OCI-LY7 (cell line): Measurements from ENCODE around the gene PRIM2. TPM values are rescaled to one million over a fixed set of nuclear protein-coding genes. Genes with fewer than 3 reads are reported as not detected.
A peak's percentile ranks its signal among the peaks of the same experiment; 100 is the strongest.
"Not testable (repeated sequence)": the region's sequence is repeated elsewhere in the genome, so short reads cannot be mapped to it uniquely, and the experiment has no call there.

ENCODE experiments used
- Bru-seq: library from RNA; stranded (reverse); fragments of 400-500 nt; gene quantifications from one replicate; lab custom pipeline; 2021; lab: Mats Ljungman, UMichigan
- BruChase-seq, 2 experiments: library from RNA; stranded (reverse); fragments of 400-500 nt; gene quantifications; one replicate each; lab custom pipeline; 2021; lab: Mats Ljungman, UMichigan
- BruUV-seq: library from RNA; stranded (reverse); fragments of 400-500 nt; replicated peaks from 2 replicates; lab custom pipeline; 2021; lab: Mats Ljungman, UMichigan
- CTCF ChIA-PET: fragments of 300-600 bp; sonication (Branson Sonifier 250); formaldehyde crosslinking; loops from one replicate; lab custom pipeline; 2022; ENCODE audit warnings: antibody characterized with exemption; ENCODE audit not compliant: unreplicated experiment; lab: Charles Lee
- POLR2A ChIA-PET: fragments of 300-600 bp; sonication (Branson Sonifier 250); formaldehyde crosslinking; loops from one replicate; lab custom pipeline; 2022; ENCODE audit warnings: antibody characterized with exemption; lab: Charles Lee
- DNase-seq: peaks from one replicate; pipeline ENCODE4 v3.0.0-alpha.2; 2015; ENCODE audit warnings: low spot score
- H2AFZ ChIP-seq: fragments of 200-600 bp; sonication (generic), shearing (Covaris generic); 2 replicates; pipeline ENCODE4 v1.6.1; 2014; ENCODE audit warnings: mild to moderate bottlenecking, antibody characterized with exemption, low read length, moderate library complexity
- H3K27ac ChIP-seq: fragments of 200-600 bp; sonication (generic); 2 replicates; pipeline ENCODE4 v1.5.1; 2014; ENCODE audit warnings: mixed run types, low read depth, mild to moderate bottlenecking, moderate library complexity, low read length, inconsistent platforms; ENCODE audit not compliant: poor library complexity, severe bottlenecking
- H3K36me3 ChIP-seq: fragments of 200-600 bp; sonication (generic); 2 replicates; pipeline ENCODE4 v1.6.1; 2014; ENCODE audit warnings: mild to moderate bottlenecking, antibody characterized with exemption, low read length, moderate library complexity, mixed read lengths; ENCODE audit not compliant: insufficient read depth
- H3K4me1 ChIP-seq: fragments of 200-600 bp; sonication (generic); 2 replicates; pipeline ENCODE4 v1.5.1; 2014; ENCODE audit warnings: mild to moderate bottlenecking, low read length; ENCODE audit not compliant: insufficient read depth, poor library complexity, severe bottlenecking
- H3K4me2 ChIP-seq: fragments of 200-600 bp; sonication (generic); 2 replicates; pipeline ENCODE4 v1.6.1; 2014; ENCODE audit warnings: mild to moderate bottlenecking, low read length
- H3K4me3 ChIP-seq: fragments of 200-600 bp; sonication (generic); 2 replicates; pipeline ENCODE4 v1.5.1; 2014; ENCODE audit warnings: mild to moderate bottlenecking, low read depth, low read length; ENCODE audit not compliant: poor library complexity, severe bottlenecking
- H3K79me2 ChIP-seq: fragments of 200-600 bp; sonication (generic); 2 replicates; pipeline ENCODE4 v1.6.1; 2016; ENCODE audit warnings: low read depth, mild to moderate bottlenecking, low read length, moderate library complexity, mixed read lengths; ENCODE audit not compliant: insufficient read depth
- H3K9me2 ChIP-seq: fragments of 200-600 bp; sonication (generic); 2 replicates; pipeline ENCODE4 v1.6.1; 2016; ENCODE audit warnings: mild to moderate bottlenecking, low read length, mixed read lengths; ENCODE audit not compliant: insufficient read depth
- H3K9me3 ChIP-seq: fragments of 200-600 bp; sonication (generic); 2 replicates; pipeline ENCODE4 v1.6.1; 2014; ENCODE audit warnings: mild to moderate bottlenecking, mixed run types, low read length, mixed read lengths
- H4K20me1 ChIP-seq: fragments of 200-600 bp; sonication (generic); 2 replicates; pipeline ENCODE4 v1.6.1; 2014; ENCODE audit warnings: mild to moderate bottlenecking, antibody characterized with exemption, low read length, moderate library complexity, mixed read lengths; ENCODE audit not compliant: insufficient read depth
- CTCF ChIP-seq: fragments of 200-600 bp; sonication (generic); conservative IDR thresholded peaks from 2 replicates; pipeline ENCODE4 v1.5.1; 2014; ENCODE audit warnings: mild to moderate bottlenecking, antibody characterized with exemption, low read length, moderate library complexity, mixed read lengths
- EZH2phosphoT487 ChIP-seq: fragments of 200-600 bp; sonication (generic); IDR thresholded peaks from 2 replicates; pipeline ENCODE4 v1.6.1; 2018; ENCODE audit warnings: low read depth, borderline replicate concordance, mild to moderate bottlenecking, mixed run types, antibody characterized with exemption, low read length, moderate library complexity, mixed read lengths
- intact Hi-C: fragments of 100-400 bp; cut with micrococcal nuclease; formaldehyde crosslinking; loops from one replicate; pipeline ENCODE4 v1.10.0; 2022; ENCODE audit not compliant: unreplicated experiment
- long read RNA-seq: library from polyadenylated mRNA; stranded (forward); transcript quantifications from one replicate; pipeline ENCODE4 v2.0.0, GENCODE V29; 2022
- total RNA-seq, 2 experiments: library from RNA; depleted of rRNA in 1 of 2; stranded (reverse); fragments of >200 nt in 1 of 2; shearing (Covaris generic) in 1 of 2; gene quantifications; 2 replicates each; pipeline ENCODE4 v1.2.3, GENCODE V29; 2014 to 2022

Gene PRIM2
- 25.2 and 28.6 TPM in 2 replicates for total RNA-seq (2014; rRNA removed; shearing (Covaris generic))
- total RNA-seq (2022) = 41.4 and 45.3 TPM in 2 replicates
- Bru-seq, nascent RNA = percentile 87 among the genes with signal in this experiment
- BruChase-seq, experiment 1, labeled RNA remaining after a 6-hour chase = percentile 76 among the genes with signal in this experiment
- percentile 75 among the genes with signal in this experiment for BruChase-seq, experiment 2, labeled RNA remaining after a 2-hour chase
- long read RNA-seq, transcript PRIM2-207 (14 exons, 2,308 nt) = major isoform, 7 of 12 reads
- long read RNA-seq, partial matches to known transcripts = 2 of 12 reads
- long read RNA-seq, other reads (novel, unspliced or antisense) = 3 of 12 reads

GRCh38 chr6:57317060-57317943, at the start of gene PRIM2:
Gene PRIM2 (plus strand): TSS chr6:57317630. CDS start chr6:57318446, 816 bp downstream.
- H3K36me3 ChIP-seq = peaks cover 39% of the 10 kb centered on the region
- no peaks in the 10 kb centered on the region for H3K9me3 ChIP-seq
- peak within 1 kb of the TSS; percentile 95 for H2AFZ ChIP-seq
- TF ChIP-seq CTCF = no peak
- TF ChIP-seq EZH2phosphoT487 = no peak
- CTCF ChIA-PET = interaction anchor here (1.0 kb wide), 1 partner anchor 224 kb away, joined by 4 read pairs; no protein-coding TSS in a partner anchor
- no peaks in the 10 kb centered on the region; the same call in 1 of the 2 replicates for H4K20me1 ChIP-seq
- TSS peak; percentile 79 for BruUV-seq
- no peaks in the 10 kb centered on the region for H3K9me2 ChIP-seq
- peak; percentile 85 for DNase-seq
- H3K27ac ChIP-seq = peak within 1 kb of the TSS; percentile 61
- peak within 1 kb of the TSS; percentile 85 for H3K4me3 ChIP-seq
- H3K4me1 ChIP-seq = peaks cover 26% of the 10 kb centered on the region
- peaks cover 24% of the 10 kb centered on the region for H3K79me2 ChIP-seq
- peak within 1 kb of the TSS; percentile 88 for H3K4me2 ChIP-seq
- intact Hi-C loops = loop anchor here (1.0 to 10.0 kb wide), 5 partner anchors 95 to 362 kb away; partner anchors contain the start of genes BEND6, KIAA1586 and RAB23
- POLR2A ChIA-PET = interaction anchor here (0.9 to 1.6 kb wide), 6 partner anchors 141 to 414 kb away, joined by 3 to 6 read pairs (median 4); partner anchors contain the start of gene BEND6

- no TSS peak for BruUV-seq
- Histone ChIP-seq H3K4me3 (no peak overlapping the region), H3K36me3 (no peaks in the 10 kb centered on the region), H2AFZ (no peak overlapping the region), H3K4me2 (no peak overlapping the region), H3K9me2 (no peaks in the 10 kb centered on the region), H4K20me1 (no peaks in the 10 kb centered on the region), H3K4me1 (no peaks in the 10 kb centered on the region), H3K27ac (no peak overlapping the region), H3K79me2 (no peaks in the 10 kb centered on the region), H3K9me3 (no peaks in the 10 kb centered on the region)
- TF ChIP-seq CTCF = peak; percentile 36; the same call in 1 of the 2 replicates
- no peak for TF ChIP-seq EZH2phosphoT487
- ChIA-PET POLR2A (interaction anchor here (0.6 kb wide), 2 partner anchors 22 to 182 kb away, joined by 3 read pairs; no protein-coding TSS in a partner anchor), CTCF (no interaction called here)
- no peak for DNase-seq
- intact Hi-C loops = loop anchor here (1.0 kb wide), 1 partner anchor 48 kb away; no protein-coding TSS in a partner anchor
These were observed 49.2 kb upstream of the PRIM2 start for GRCh38 chr6:57268294-57268640.

- H3K79me2 ChIP-seq, H2AFZ ChIP-seq, H3K9me3 ChIP-seq, POLR2A ChIA-PET, H3K4me3 ChIP-seq, H3K36me3 ChIP-seq, H3K27ac ChIP-seq, H4K20me1 ChIP-seq, BruUV-seq, H3K9me2 ChIP-seq, H3K4me2 ChIP-seq, DNase-seq, CTCF ChIA-PET, H3K4me1 ChIP-seq, intact Hi-C loops: not testable (repeated sequence)
These were observed 43.2 kb upstream of the PRIM2 start for GRCh38 chr6:57274113-57274824.
